ENCODE results near the gene COL5A2.

GRCh38 chr2:189157939-189158338, 21.6 kb downstream of the COL5A2 start:
- TF ChIP-seq CTCF (IDR thresholded peaks at IDR 0.05; ENCODE audit: poor library complexity, severe bottlenecking) = no peak
- TF ChIP-seq REST (IDR thresholded peaks at IDR 0.05; ENCODE audit: borderline replicate concordance) = no peak
- no peak for TF ChIP-seq POLR2AphosphoS5 (IDR thresholded peaks at IDR 0.05)
- TF ChIP-seq EP300 (conservative IDR thresholded peaks at IDR 0.05; ENCODE audit: poor library complexity, severe bottlenecking) = no peak
- TF ChIP-seq RAD21 (conservative IDR thresholded peaks at IDR 0.05) = no peak
- no peak for TF ChIP-seq EZH2 (IDR thresholded peaks at IDR 0.05; ENCODE audit: borderline replicate concordance, insufficient read depth, low read length, poor library complexity, severe bottlenecking)
- TF ChIP-seq TAF1 (IDR thresholded peaks at IDR 0.05; ENCODE audit: low read depth) = no peak
- no peak for TF ChIP-seq MXI1 (conservative IDR thresholded peaks at IDR 0.05; ENCODE audit: poor library complexity, severe bottlenecking)
- no peak for TF ChIP-seq SMC3 (conservative IDR thresholded peaks at IDR 0.05; ENCODE audit: poor library complexity)
